Mucosa of gallbladder (tissue), 1 donor: ENCODE results near the gene SYNE1. TPM values are rescaled to one million over a fixed set of nuclear protein-coding genes. Genes with fewer than 3 reads are reported as not detected.
"Not testable (repeated sequence)": the region's sequence is repeated elsewhere in the genome, so short reads cannot be mapped to it uniquely, and the experiment has no call there.

Source experiments
- DNase-seq: peaks from one replicate; pipeline ENCODE4 v3.0.0-alpha.2; 2020; ENCODE audit warnings: low spot score
- total RNA-seq: library from RNA; stranded (reverse); gene quantifications from one replicate; pipeline ENCODE4 v1.2.1, GENCODE V29; 2021
- donor health status: DM: no; HTN: no; CAD: no.

Gene SYNE1
- total RNA-seq, 1 donor from 2014 or later, result 65.6 TPM

DNA sequence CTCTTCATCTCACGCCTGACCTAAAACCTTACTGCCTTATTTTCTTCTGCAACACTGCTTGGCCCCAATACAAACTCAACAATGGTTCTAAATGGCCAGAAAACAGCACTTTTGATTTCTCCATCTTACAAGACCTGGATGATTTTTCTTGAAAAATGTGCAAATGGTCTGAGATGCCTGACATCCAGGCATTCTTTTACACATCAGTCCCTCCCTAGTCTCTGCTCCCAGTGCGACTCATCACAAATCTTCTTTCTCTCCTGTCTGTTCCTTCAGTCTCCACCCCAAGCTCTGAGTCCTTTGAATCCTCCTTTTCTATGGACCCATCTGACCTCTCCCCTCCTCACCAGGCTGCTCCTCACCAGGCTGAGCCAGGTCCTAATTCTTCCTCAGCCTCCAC is 145.7 kb downstream of the SYNE1 start:
- DNase-seq, result not testable (repeated sequence)

- DNase-seq, result not testable (repeated sequence)
These were observed 146.2 kb downstream of the SYNE1 start for GRCh38 chr6:152490971-152491378.

- DNase-seq, result no peak
These were observed 152.4 kb downstream of the SYNE1 start for GRCh38 chr6:152484806-152485205.

DNA sequence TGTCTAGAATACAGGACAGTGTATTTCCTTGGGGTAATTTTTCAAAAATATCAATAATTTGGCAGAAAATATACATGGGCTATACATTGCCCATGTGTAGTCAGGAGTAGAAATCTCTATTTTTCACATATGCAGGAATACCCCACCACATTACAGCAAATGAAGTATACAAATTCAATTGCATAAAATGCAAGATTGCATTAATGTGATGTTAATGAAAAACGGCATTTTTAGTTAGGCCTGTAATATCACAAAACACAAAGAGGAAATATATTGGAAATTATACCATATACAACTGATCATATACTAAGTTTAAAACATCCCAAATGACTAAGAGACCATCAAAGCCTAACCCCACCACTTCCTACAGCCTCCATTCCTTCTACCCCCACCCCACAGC is 154.9 kb downstream of the SYNE1 start:
- DNase-seq, result no peak

GRCh38 chr6:152478377-152479010 is 158.7 kb downstream of the SYNE1 start:
- no peak for DNase-seq

GRCh38 chr6:152474354-152474753 is 162.8 kb downstream of the SYNE1 start:
- DNase-seq, result no peak

DNA sequence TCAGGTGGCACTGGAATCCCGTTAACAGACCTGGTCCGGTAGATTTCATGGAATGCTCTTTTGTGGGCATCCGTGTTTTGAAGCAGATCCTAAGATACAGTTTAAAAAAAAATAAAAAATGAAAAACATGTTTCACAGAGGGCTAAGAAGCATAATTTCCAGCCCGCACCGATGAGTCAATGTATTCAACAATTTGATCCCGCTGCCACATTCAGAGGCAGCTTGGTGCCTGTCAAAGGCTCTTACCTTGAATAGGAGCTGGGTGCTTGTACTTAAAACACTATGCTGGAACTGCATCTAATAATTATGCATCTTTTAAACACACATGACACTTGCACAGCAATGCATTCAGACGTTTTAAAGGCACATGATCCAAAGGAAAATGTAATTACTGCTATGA is 164.8 kb downstream of the SYNE1 start:
- DNase-seq, result no peak

- DNase-seq, result no peak
These were observed 165.5 kb downstream of the SYNE1 start for GRCh38 chr6:152471456-152472265.

DNA sequence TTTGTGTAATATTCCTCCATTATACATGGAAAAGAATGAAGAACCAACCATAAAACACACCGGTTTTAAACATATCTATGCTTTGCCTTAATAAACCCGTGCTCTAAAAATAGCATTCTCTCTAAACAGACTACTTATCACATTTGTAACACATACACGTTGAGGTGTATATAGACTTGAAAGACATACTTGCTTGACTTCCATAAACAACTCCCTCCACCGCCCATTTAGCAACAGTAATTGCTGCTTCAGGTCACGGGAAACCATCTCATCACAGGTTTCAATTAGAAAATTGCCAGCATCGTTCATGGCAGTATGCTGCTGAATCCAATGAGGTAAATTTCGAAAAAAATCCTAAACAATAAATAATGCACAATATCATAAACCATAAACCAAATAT is 174.0 kb downstream of the SYNE1 start:
- DNase-seq, result no peak

GRCh38 chr6:152462716-152463115 is 174.4 kb downstream of the SYNE1 start:
- no peak for DNase-seq

- DNase-seq, result no peak
These were observed 175.6 kb downstream of the SYNE1 start for GRCh38 chr6:152461556-152461955.

- no peak for DNase-seq
These were observed 178.2 kb downstream of the SYNE1 start for GRCh38 chr6:152458648-152459644.

GRCh38 chr6:152457949-152458624 is 179.1 kb downstream of the SYNE1 start:
- no peak for DNase-seq

- DNase-seq, result no peak
These were observed 183.2 kb downstream of the SYNE1 start for GRCh38 chr6:152454003-152454402.

- no peak for DNase-seq
These were observed 183.7 kb downstream of the SYNE1 start for GRCh38 chr6:152453421-152453820.

- DNase-seq, result no peak
These were observed 184.5 kb downstream of the SYNE1 start for GRCh38 chr6:152452639-152453038.

DNA sequence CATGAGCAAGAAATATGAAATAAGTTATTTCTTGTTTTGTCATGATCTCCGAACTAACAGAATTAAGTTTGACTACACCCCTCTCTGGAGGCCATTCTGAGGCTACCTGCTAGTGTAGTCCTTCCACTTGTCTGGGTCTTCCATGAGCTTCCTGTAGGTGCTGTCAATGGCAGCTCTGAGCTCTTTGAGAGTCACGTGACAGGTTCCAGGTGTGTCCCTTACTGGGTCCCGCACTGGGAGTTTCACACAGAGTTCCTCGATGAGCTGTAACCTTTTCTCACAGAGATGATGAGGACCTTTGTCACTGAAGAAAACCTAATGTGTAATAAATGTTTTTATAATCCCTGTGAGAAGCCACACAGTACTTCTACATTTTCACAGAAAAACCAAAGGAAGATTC is 186.6 kb downstream of the SYNE1 start:
- DNase-seq, result no peak

- DNase-seq, result no peak
These were observed 195.3 kb downstream of the SYNE1 start for GRCh38 chr6:152441902-152442301.

- DNase-seq, result no peak
These were observed 201.3 kb downstream of the SYNE1 start for GRCh38 chr6:152435816-152436215.

GRCh38 chr6:152432758-152433157 is 204.4 kb downstream of the SYNE1 start:
- DNase-seq, result no peak

GRCh38 chr6:152428126-152428525 is 209.0 kb downstream of the SYNE1 start:
- no peak for DNase-seq

GRCh38 chr6:152426276-152426675 is 210.9 kb downstream of the SYNE1 start:
- DNase-seq, result no peak
